ENCODE data around the gene GARRE1.

GRCh38 chr19:34257559-34257924 lies 3.2 kb downstream of the GARRE1 start:
- TF ChIP-seq CTCF (conservative IDR thresholded peaks at IDR 0.05) (no peak), EZH2 (IDR thresholded peaks at IDR 0.05; ENCODE audit: low read depth) (no peak)
